ENCODE data around the gene ASPSCR1. TPM values are rescaled to one million over a fixed set of nuclear protein-coding genes. Genes with fewer than 3 reads are reported as not detected.

Gene ASPSCR1
- total and polyA plus RNA-seq, 2 of the 13 experiments (the other 11 are each of a cell fraction or from before 2014, with no cell fraction given) = 274 to 314 TPM

GRCh38 chr17:81992306-81993102, 15.1 kb downstream of the ASPSCR1 start:
- peak; percentile 96 for DNase-seq (ENCODE audit: low spot score)
- Histone ChIP-seq H3K36me3 (replicated peaks in 1 of 2; ENCODE audit: control insufficient read depth in 1 of 2, insufficient read depth in 2 of 2, low read length in 2 of 2) (peaks cover 2 to 9% of the 10 kb centered on the region in 2 experiments; a peak in 3 of 5 replicates), H3K4me2 (ENCODE audit: low read depth, low read length) (peak overlapping the region; percentile 89), H3K4me1 (ENCODE audit: insufficient read depth, low read length) (peaks cover 77% of the 10 kb centered on the region), H4K20me1 (ENCODE audit: insufficient read depth, low read length) (no peaks in the 10 kb centered on the region), H2AFZ (ENCODE audit: low read length) (no peak overlapping the region), H3K9me3 (ENCODE audit: low read length) (no peaks in the 10 kb centered on the region), H3K9ac (ENCODE audit: insufficient read depth, low read depth, low read length) (peak overlapping the region; percentile 89), H3K27me3 (ENCODE audit: control insufficient read depth in 1 of 2, insufficient read depth in 2 of 2, low read length in 2 of 2) (no peaks in the 10 kb centered on the region), H3K4me3 (replicated peaks in 1 of 3; ENCODE audit: insufficient read depth in 1 of 3, low read depth in 2 of 3, low read length in 3 of 3) (peak overlapping the region; percentile 29 to 69 (median 44)), H3K27ac (ENCODE audit: extremely low read length, insufficient read depth, low read length) (peak overlapping the region; percentile 97), H3K79me2 (ENCODE audit: insufficient read depth, low read length) (peaks cover 53% of the 10 kb centered on the region)
- ChIA-PET POLR2A (interaction anchor here (0.6 to 16.1 kb wide), 24 partner anchors 8 to 289 kb away, joined by 3 to 470 read pairs (median 7); partner anchors contain the start of genes ASPSCR1, CENPX, DCXR and LRRC45), CTCF (ENCODE audit: low intra/inter-chr PET ratio, low total read pairs) (interaction anchor here (1.4 to 2.7 kb wide), 3 partner anchors 8 to 33 kb away, joined by 3 to 33 read pairs (median 3); partner anchors contain the start of gene NOTUM)
- 3% methylated on average over 21 of the region's 31 CpGs for WGBS (ENCODE audit: low lambda C conversion rate)
- peak; percentile 39 for FAIRE-seq
- ATAC-seq = peak; percentile 47
- intact Hi-C loops (cut with micrococcal nuclease; ENCODE audit: unreplicated experiment) = loop anchor here (1.0 kb wide), 2 partner anchors 8 to 15 kb away; partner anchors contain the start of gene ASPSCR1
- TSS peak; percentile 31 for BruUV-seq (replicated peaks)
- in situ Hi-C loops (cut with HindIII; ENCODE audit: extremely low pct_ligation_motif_present, low pct_unique_long_range_greater_than_20kb) = no loop called here
- TF ChIP-seq PBX2 (CRISPR knock-in tag; IDR thresholded peaks at IDR 0.05) = no peak
- TF ChIP-seq ZFP82 (CRISPR knock-in tag; IDR thresholded peaks at IDR 0.05; ENCODE audit: borderline replicate concordance) = peak; percentile 98; the same call in 1 of the 2 replicates
- TF ChIP-seq PCBP2 (optimal IDR thresholded peaks at IDR 0.05; ENCODE audit: low read depth, low read length, poor library complexity, severe bottlenecking) = no peak
- peak; percentile 78 for TF ChIP-seq AKNA (CRISPR knock-in tag; IDR thresholded peaks at IDR 0.05; ENCODE audit: borderline replicate concordance)
- TF ChIP-seq ZNF101 (CRISPR knock-in tag; IDR thresholded peaks at IDR 0.05; ENCODE audit: borderline replicate concordance, low read depth) = peak; percentile 95
- peak; percentile 94 for TF ChIP-seq GZF1 (CRISPR knock-in tag; IDR thresholded peaks at IDR 0.05)
- TF ChIP-seq GRHL1 (CRISPR knock-in tag; conservative IDR thresholded peaks at IDR 0.05) = no peak
- TF ChIP-seq ZNF570 (CRISPR knock-in tag; IDR thresholded peaks at IDR 0.05; ENCODE audit: borderline replicate concordance) = peak; percentile 93
- TF ChIP-seq KLF9 (CRISPR knock-in tag; IDR thresholded peaks at IDR 0.05; ENCODE audit: low read depth) = peak; percentile 67; the same call in 1 of the 2 replicates
- peak; percentile 95 for TF ChIP-seq ZNF775 (CRISPR knock-in tag; IDR thresholded peaks at IDR 0.05; ENCODE audit: borderline replicate concordance)
- TF ChIP-seq RXRA (CRISPR knock-in tag; IDR thresholded peaks at IDR 0.05) = peak; percentile 90
- peak; percentile 79; the same call in 1 of the 2 replicates for TF ChIP-seq KLF11 (CRISPR knock-in tag; IDR thresholded peaks at IDR 0.05)
- TF ChIP-seq YEATS2 (CRISPR knock-in tag; IDR thresholded peaks at IDR 0.05; ENCODE audit: borderline replicate concordance) = peak; percentile 51; the same call in 1 of the 2 replicates
- TF ChIP-seq SPEN (CRISPR knock-in tag; IDR thresholded peaks at IDR 0.05; ENCODE audit: low read depth) = peak; percentile 98
- TF ChIP-seq MIER2 (CRISPR knock-in tag; IDR thresholded peaks at IDR 0.05) = peak; percentile 20; the same call in 1 of the 2 replicates
